ENCODE data around the gene ZNF397.

Gene ZNF397

DNA sequence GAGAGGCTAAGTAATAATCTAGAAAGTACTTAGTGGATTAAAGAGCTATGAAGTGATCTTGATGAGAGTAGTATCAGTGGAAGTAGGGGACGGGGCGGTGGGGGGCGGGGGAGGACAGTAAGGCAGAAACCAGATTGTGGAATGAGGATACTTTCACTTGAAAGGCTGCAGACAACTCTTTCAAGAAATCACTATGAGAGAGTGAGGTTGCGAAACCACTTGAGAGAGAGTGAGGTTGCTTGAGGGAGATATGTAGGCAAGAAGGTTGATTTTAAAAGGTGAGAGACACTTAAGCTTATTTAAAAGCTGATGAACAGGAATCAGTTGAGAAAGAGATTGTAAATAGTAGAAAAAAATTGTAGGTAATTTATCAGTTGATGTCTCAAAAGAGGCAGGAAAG is 3.8 kb downstream of the ZNF397 start:
- no peak for TF ChIP-seq ARNT (IDR thresholded peaks at IDR 0.05)
- TF ChIP-seq L3MBTL2 (conservative IDR thresholded peaks at IDR 0.05), result no peak
- TF ChIP-seq SP1 (IDR thresholded peaks at IDR 0.05), result no peak
- no peak for TF ChIP-seq SUZ12 (IDR thresholded peaks at IDR 0.05)
- no peak for TF ChIP-seq FOXM1 (IDR thresholded peaks at IDR 0.05; ENCODE audit: borderline replicate concordance)
- POLR2A ChIA-PET, result interaction anchor here (0.6 to 2.4 kb wide), 2 partner anchors 44 to 302 kb away, joined by 3 to 6 read pairs; no protein-coding TSS in a partner anchor
- CTCF ChIA-PET, result interaction anchor here (0.6 to 1.1 kb wide), 3 partner anchors 142 to 323 kb away, joined by 3 to 4 read pairs (median 3); no protein-coding TSS in a partner anchor
- no peak for DNase-seq (ENCODE audit: extremely low spot score)

GRCh38 chr18:35245719-35246317 is 5.0 kb downstream of the ZNF397 start:
- DNase-seq (ENCODE audit: extremely low spot score), result no peak
- ChIA-PET CTCF (interaction anchor here (1.1 kb wide), 1 partner anchor 141 kb away, joined by 3 read pairs; no protein-coding TSS in a partner anchor), POLR2A (interaction anchor here (1.2 to 2.4 kb wide), 3 partner anchors 43 to 205 kb away, joined by 4 to 6 read pairs (median 5); partner anchors contain the start of genes MAPRE2 and ZSCAN30)
- TF ChIP-seq FOXK2 (IDR thresholded peaks at IDR 0.05) (no peak), TARDBP (IDR thresholded peaks at IDR 0.05) (no peak), ELF4 (IDR thresholded peaks at IDR 0.05) (no peak), SP1 (IDR thresholded peaks at IDR 0.05) (no peak), ZNF384 (IDR thresholded peaks at IDR 0.05) (no peak), CTBP1 (IDR thresholded peaks at IDR 0.05; ENCODE audit: borderline replicate concordance) (no peak), SUZ12 (IDR thresholded peaks at IDR 0.05) (no peak), LEF1 (IDR thresholded peaks at IDR 0.05; ENCODE audit: borderline replicate concordance) (no peak), HDGF (IDR thresholded peaks at IDR 0.05; ENCODE audit: borderline replicate concordance) (no peak), FOXM1 (IDR thresholded peaks at IDR 0.05; ENCODE audit: borderline replicate concordance) (no peak), FOXA1 (IDR thresholded peaks at IDR 0.05) (no peak), BHLHE40 (IDR thresholded peaks at IDR 0.05; ENCODE audit: borderline replicate concordance) (no peak), PKNOX1 (IDR thresholded peaks at IDR 0.05) (no peak), ARNT (IDR thresholded peaks at IDR 0.05) (no peak)

DNA sequence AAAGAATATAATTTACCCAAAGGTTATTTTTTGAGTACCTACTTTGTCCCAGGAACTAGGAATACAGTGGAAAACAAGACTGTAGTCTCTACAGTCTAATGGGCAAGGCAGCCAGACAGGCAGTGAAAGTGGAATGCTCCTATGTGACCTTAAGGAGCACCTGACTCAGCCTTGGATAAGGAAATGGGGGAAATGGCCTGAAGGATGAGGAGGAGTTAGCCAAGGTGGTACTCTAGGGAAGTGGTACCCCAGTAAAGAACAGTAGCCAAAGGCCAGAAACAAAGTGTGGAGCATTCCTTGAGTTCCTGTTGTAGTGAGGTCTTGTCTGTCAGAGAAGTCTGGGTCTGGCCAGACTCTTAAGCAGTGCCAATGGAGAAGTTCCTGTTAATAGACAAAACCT is 6.0 kb downstream of the ZNF397 start:
- no peak for DNase-seq (ENCODE audit: extremely low spot score)
- ChIA-PET CTCF (no interaction called here), POLR2A (interaction anchor here (0.7 kb wide), 1 partner anchor 43 kb away, joined by 3 read pairs; the partner anchor contains the start of gene ZSCAN30)
- TF ChIP-seq ZNF384 (IDR thresholded peaks at IDR 0.05), result no peak
- TF ChIP-seq FOXA1 (IDR thresholded peaks at IDR 0.05), result no peak
- no peak for TF ChIP-seq FOXK2 (IDR thresholded peaks at IDR 0.05)
- TF ChIP-seq HDGF (IDR thresholded peaks at IDR 0.05; ENCODE audit: borderline replicate concordance), result no peak
- TF ChIP-seq ARNT (IDR thresholded peaks at IDR 0.05), result no peak
- no peak for TF ChIP-seq CTBP1 (IDR thresholded peaks at IDR 0.05; ENCODE audit: borderline replicate concordance)
- no peak for TF ChIP-seq PKNOX1 (IDR thresholded peaks at IDR 0.05)
- no peak for TF ChIP-seq ELF4 (IDR thresholded peaks at IDR 0.05)
- no peak for TF ChIP-seq FOXM1 (IDR thresholded peaks at IDR 0.05; ENCODE audit: borderline replicate concordance)
- TF ChIP-seq NFRKB (IDR thresholded peaks at IDR 0.05), result no peak
- no peak for TF ChIP-seq TARDBP (IDR thresholded peaks at IDR 0.05)
- TF ChIP-seq L3MBTL2 (conservative IDR thresholded peaks at IDR 0.05), result no peak
- no peak for TF ChIP-seq SUZ12 (IDR thresholded peaks at IDR 0.05)
- no peak for TF ChIP-seq LEF1 (IDR thresholded peaks at IDR 0.05; ENCODE audit: borderline replicate concordance)
- TF ChIP-seq BHLHE40 (IDR thresholded peaks at IDR 0.05; ENCODE audit: borderline replicate concordance), result no peak
- no peak for TF ChIP-seq SP1 (IDR thresholded peaks at IDR 0.05)

DNA sequence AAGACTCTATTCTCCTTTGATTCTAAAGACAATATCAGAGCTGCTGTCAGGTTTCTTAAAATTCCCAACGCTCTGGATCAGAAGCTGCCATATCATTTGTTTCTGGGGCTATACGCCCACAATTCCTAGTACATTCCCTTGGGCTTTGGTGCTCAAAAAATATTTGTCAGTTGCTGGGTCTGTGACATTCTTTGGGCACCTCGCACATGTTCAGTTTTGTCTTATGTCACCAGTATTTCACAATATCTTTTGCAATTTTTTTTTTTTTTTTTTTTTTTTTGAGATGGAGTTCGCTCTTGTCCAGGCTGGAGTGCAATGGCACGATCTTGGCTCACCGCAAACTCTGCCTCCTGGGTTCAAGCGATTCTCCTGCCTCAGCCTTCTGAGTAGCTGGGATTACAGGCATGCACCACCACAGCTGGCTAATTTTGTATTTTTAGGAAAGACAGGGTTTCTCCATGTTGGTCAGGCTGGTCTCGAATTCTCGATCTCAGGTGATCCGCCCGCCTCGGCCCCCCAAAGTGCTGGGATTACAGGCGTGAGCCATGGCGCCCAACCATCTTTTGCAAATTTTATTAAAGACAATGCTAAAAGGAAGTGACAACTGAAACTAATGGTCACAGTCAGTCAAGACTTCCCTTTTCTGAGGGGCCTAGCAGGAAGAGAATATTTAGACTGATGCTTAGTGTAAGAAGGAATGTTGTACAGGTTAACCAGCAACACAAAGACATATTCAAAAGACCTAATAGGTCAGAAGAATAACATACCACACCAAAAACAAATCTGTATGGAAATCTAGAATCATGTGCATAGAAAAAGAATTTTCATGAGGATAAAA is 6.8 kb downstream of the ZNF397 start:
- DNase-seq (ENCODE audit: extremely low spot score), result no peak
- CTCF ChIA-PET, result interaction anchor here (0.5 kb wide), 1 partner anchor 237 kb away, joined by 3 read pairs; no protein-coding TSS in a partner anchor
- TF ChIP-seq SP1 (IDR thresholded peaks at IDR 0.05), result no peak
- no peak for TF ChIP-seq ELF4 (IDR thresholded peaks at IDR 0.05)
- TF ChIP-seq TARDBP (IDR thresholded peaks at IDR 0.05), result no peak
- TF ChIP-seq NFRKB (IDR thresholded peaks at IDR 0.05), result no peak
- no peak for TF ChIP-seq BHLHE40 (IDR thresholded peaks at IDR 0.05; ENCODE audit: borderline replicate concordance)
- TF ChIP-seq LEF1 (IDR thresholded peaks at IDR 0.05; ENCODE audit: borderline replicate concordance), result no peak
- TF ChIP-seq HDGF (IDR thresholded peaks at IDR 0.05; ENCODE audit: borderline replicate concordance), result no peak
- no peak for TF ChIP-seq SUZ12 (IDR thresholded peaks at IDR 0.05)
- TF ChIP-seq L3MBTL2 (conservative IDR thresholded peaks at IDR 0.05), result no peak
- TF ChIP-seq FOXA1 (IDR thresholded peaks at IDR 0.05), result no peak
- TF ChIP-seq CTBP1 (IDR thresholded peaks at IDR 0.05; ENCODE audit: borderline replicate concordance), result no peak
- no peak for TF ChIP-seq ZNF384 (IDR thresholded peaks at IDR 0.05)
- no peak for TF ChIP-seq FOXM1 (IDR thresholded peaks at IDR 0.05; ENCODE audit: borderline replicate concordance)
- TF ChIP-seq PKNOX1 (IDR thresholded peaks at IDR 0.05), result no peak
- no peak for TF ChIP-seq ARNT (IDR thresholded peaks at IDR 0.05)
- no peak for TF ChIP-seq FOXK2 (IDR thresholded peaks at IDR 0.05)
- POLR2A ChIA-PET, result interaction anchor here (0.7 kb wide), 1 partner anchor 42 kb away, joined by 3 read pairs; the partner anchor contains the start of gene ZSCAN30

GRCh38 chr18:35248429-35248828 is 7.6 kb downstream of the ZNF397 start:
- no peak for DNase-seq (ENCODE audit: extremely low spot score)
- TF ChIP-seq FOXK2 (IDR thresholded peaks at IDR 0.05) (no peak), FOXA1 (IDR thresholded peaks at IDR 0.05) (no peak), LEF1 (IDR thresholded peaks at IDR 0.05; ENCODE audit: borderline replicate concordance) (no peak)
- CTCF ChIA-PET, result interaction anchor here (0.5 kb wide), 1 partner anchor 237 kb away, joined by 3 read pairs; no protein-coding TSS in a partner anchor
- POLR2A ChIA-PET, result no interaction called here

Data from HEK293T (cell line).